Hepatocyte (in vitro differentiated cells): ENCODE results near the gene UCP3. TPM values are rescaled to one million over a fixed set of nuclear protein-coding genes. Genes with fewer than 3 reads are reported as not detected.

Source experiments
- DNase-seq: peaks from one replicate; pipeline ENCODE4 v3.0.0-alpha.2; 2016; ENCODE audit warnings: low spot score
- H2AFZ ChIP-seq: fragments of 200-600 bp; sonication (generic); 2 replicates; pipeline ENCODE4 v1.6.0; 2016; ENCODE audit warnings: antibody characterized with exemption, mild to moderate bottlenecking
- H3K27ac ChIP-seq: fragments of 200-600 bp; sonication (generic); 2 replicates; pipeline ENCODE4 v1.5.1; 2016; ENCODE audit warnings: mild to moderate bottlenecking
- H3K27me3 ChIP-seq: fragments of 200-600 bp; sonication (generic); 2 replicates; pipeline ENCODE4 v1.6.1; 2016
- H3K36me3 ChIP-seq: fragments of 200-600 bp; sonication (generic); replicated peaks from 2 replicates; pipeline ENCODE4 v1.5.1; 2016; ENCODE audit warnings: low read depth; ENCODE audit not compliant: insufficient read depth
- H3K4me1 ChIP-seq: fragments of 200-600 bp; sonication (generic); 2 replicates; pipeline ENCODE4 v1.5.1; 2016; ENCODE audit warnings: mild to moderate bottlenecking, moderate library complexity; ENCODE audit not compliant: insufficient read depth
- H3K4me2 ChIP-seq: fragments of 200-600 bp; sonication (generic); 2 replicates; pipeline ENCODE4 v1.6.0; 2016
- H3K4me3 ChIP-seq: fragments of 200-600 bp; sonication (generic); 2 replicates; pipeline ENCODE4 v1.5.1; 2016; ENCODE audit warnings: mild to moderate bottlenecking
- H3K79me2 ChIP-seq: fragments of 200-600 bp; sonication (generic); 2 replicates; pipeline ENCODE4 v1.6.0; 2017; ENCODE audit warnings: mild to moderate bottlenecking
- H3K9me2 ChIP-seq: fragments of 200-600 bp; sonication (generic); replicated peaks from 2 replicates; pipeline ENCODE4 v1.6.0; 2017; ENCODE audit warnings: mild to moderate bottlenecking; ENCODE audit not compliant: insufficient read depth
- H3K9me3 ChIP-seq: fragments of 200-600 bp; sonication (generic); 2 replicates; pipeline ENCODE4 v1.5.1; 2016; ENCODE audit warnings: low read depth, mild to moderate bottlenecking
- H4K20me1 ChIP-seq: fragments of 200-600 bp; sonication (generic); 2 replicates; pipeline ENCODE4 v1.6.0; 2016; ENCODE audit warnings: mild to moderate bottlenecking; ENCODE audit not compliant: insufficient read depth, poor library complexity, severe bottlenecking
- EZH2 ChIP-seq: fragments of 200-600 bp; sonication (generic); IDR thresholded peaks from 2 replicates; pipeline ENCODE4 v1.6.1; 2016; ENCODE audit warnings: antibody characterized with exemption, mild to moderate bottlenecking, borderline replicate concordance
- EZH2phosphoT487 ChIP-seq: fragments of 200-600 bp; sonication (generic); IDR thresholded peaks from one replicate; pipeline ENCODE4 v1.6.1; 2018; ENCODE audit warnings: antibody characterized with exemption, mild to moderate bottlenecking, low read depth, moderate library complexity; ENCODE audit not compliant: unreplicated experiment, severe bottlenecking
- WGBS: methylation state at CpG from one replicate; pipeline ENCODE4 v1.1.6; 2016; ENCODE audit warnings: low lambda C conversion rate; ENCODE audit errors: missing lambda C conversion rate; 5-methylcytosine and 5-hydroxymethylcytosine counted together
- polyA plus RNA-seq: library from polyadenylated mRNA; unstranded; fragments of >200 nt; fragmentation: Nextera tagmentation; extraction: Ambion mirVana; gene quantifications from 2 replicates; pipeline ENCODE4 v1.2.1, GENCODE V29; 2016
- total RNA-seq: library from RNA; depleted of rRNA; stranded (reverse); fragments of >200 nt; gene quantifications from 2 replicates; pipeline ENCODE4 v1.2.3, GENCODE V29; 2014
- TF ChIP-seq, protein P1 (sequence below): fragments of 200-600 bp; sonication (generic); IDR thresholded peaks from 2 replicates; pipeline ENCODE4 v1.5.1; 2016; ENCODE audit warnings: antibody characterized with exemption, mild to moderate bottlenecking; ENCODE audit not compliant: poor library complexity

The UCP3 gene
- total and polyA plus RNA-seq, 2 experiments from 2014 or later: 0.80 TPM; not detected in 1

- Histone ChIP-seq H3K4me3 (no peak overlapping the region), H2AFZ (no peak overlapping the region)
- no peak for TF ChIP-seq EZH2phosphoT487
- no peak for TF ChIP-seq EZH2
- TF ChIP-seq, protein P1, sequence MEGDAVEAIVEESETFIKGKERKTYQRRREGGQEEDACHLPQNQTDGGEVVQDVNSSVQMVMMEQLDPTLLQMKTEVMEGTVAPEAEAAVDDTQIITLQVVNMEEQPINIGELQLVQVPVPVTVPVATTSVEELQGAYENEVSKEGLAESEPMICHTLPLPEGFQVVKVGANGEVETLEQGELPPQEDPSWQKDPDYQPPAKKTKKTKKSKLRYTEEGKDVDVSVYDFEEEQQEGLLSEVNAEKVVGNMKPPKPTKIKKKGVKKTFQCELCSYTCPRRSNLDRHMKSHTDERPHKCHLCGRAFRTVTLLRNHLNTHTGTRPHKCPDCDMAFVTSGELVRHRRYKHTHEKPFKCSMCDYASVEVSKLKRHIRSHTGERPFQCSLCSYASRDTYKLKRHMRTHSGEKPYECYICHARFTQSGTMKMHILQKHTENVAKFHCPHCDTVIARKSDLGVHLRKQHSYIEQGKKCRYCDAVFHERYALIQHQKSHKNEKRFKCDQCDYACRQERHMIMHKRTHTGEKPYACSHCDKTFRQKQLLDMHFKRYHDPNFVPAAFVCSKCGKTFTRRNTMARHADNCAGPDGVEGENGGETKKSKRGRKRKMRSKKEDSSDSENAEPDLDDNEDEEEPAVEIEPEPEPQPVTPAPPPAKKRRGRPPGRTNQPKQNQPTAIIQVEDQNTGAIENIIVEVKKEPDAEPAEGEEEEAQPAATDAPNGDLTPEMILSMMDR: no peak
These were observed 36.7 kb downstream of the UCP3 start for GRCh38 chr11:73972187-73972586.

GRCh38 chr11:73971175-73971719, 37.6 kb downstream of the UCP3 start:
- H3K79me2 ChIP-seq: no peaks in the 10 kb centered on the region
- no peak overlapping the region for H3K27ac ChIP-seq
- no peaks in the 10 kb centered on the region for H4K20me1 ChIP-seq
- TF ChIP-seq, protein P1: no peak
- TF ChIP-seq EZH2phosphoT487 (no peak), EZH2 (no peak)
- no peak overlapping the region for H3K4me2 ChIP-seq
- 74% methylated on average over 6 of the region's 6 CpGs for WGBS
- no peaks in the 10 kb centered on the region for H3K36me3 ChIP-seq
- no peaks in the 10 kb centered on the region for H3K27me3 ChIP-seq
- no peaks in the 10 kb centered on the region for H3K9me2 ChIP-seq
- no peak overlapping the region for H3K4me3 ChIP-seq
- no peaks in the 10 kb centered on the region for H3K9me3 ChIP-seq
- no peaks in the 10 kb centered on the region for H3K4me1 ChIP-seq
- no peak overlapping the region for H2AFZ ChIP-seq
- DNase-seq: no peak

More at GRCh38 chr11:73972187-73972586, 36.7 kb downstream of the UCP3 start:
- Histone ChIP-seq H3K9me3 (no peaks in the 10 kb centered on the region), H3K79me2 (no peaks in the 10 kb centered on the region), H3K27me3 (no peaks in the 10 kb centered on the region), H3K27ac (no peak overlapping the region), H3K4me2 (no peak overlapping the region), H3K4me1 (no peaks in the 10 kb centered on the region), H3K36me3 (no peaks in the 10 kb centered on the region), H4K20me1 (no peaks in the 10 kb centered on the region), H3K9me2 (no peaks in the 10 kb centered on the region)
- WGBS: 80% methylated on average over 1 of the region's 1 CpG
- no peak for DNase-seq

DNA sequence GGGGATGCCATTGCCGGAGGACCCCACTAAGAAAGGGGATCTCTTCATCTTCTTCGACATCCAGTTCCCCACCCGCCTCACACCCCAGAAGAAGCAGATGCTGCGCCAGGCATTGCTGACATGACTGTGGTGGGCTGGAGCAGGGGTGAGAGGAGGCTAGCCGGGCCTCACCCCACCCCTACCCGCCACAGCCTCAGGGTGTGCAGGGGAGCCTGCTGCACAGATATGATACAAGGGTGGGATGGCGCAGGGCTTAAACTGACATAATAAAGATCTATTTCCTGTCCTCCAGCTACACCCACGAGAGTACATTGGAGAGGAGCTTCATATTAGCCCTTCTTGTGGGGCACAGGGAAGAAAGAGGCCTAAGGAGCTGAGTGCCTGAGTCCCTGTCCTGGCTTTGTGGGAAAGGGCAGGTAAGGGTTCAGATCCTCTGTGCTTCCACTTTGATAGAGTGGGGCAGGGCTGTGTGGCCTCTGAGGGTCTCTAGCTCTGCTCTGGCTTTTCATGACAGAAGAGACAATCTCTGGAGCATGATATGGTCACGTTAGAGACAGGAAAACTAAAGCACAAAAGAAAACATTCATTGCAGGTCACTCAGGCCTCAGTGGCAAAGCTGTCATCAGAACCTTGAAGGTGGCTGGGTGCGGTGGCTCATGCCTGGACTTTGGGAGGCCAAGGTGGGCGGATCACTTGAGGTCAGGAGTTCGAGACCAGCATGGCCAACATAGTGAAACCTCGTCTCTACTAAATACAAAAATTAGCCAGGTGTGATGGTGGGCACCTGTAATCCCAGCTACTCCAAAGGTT, 38.7 kb downstream of the UCP3 start:
- H3K27ac ChIP-seq: no peak overlapping the region

More for the DNA sequence above, 38.7 kb downstream of the UCP3 start:
- Histone ChIP-seq H4K20me1 (no peaks in the 10 kb centered on the region), H3K9me2 (no peaks in the 10 kb centered on the region), H3K36me3 (no peaks in the 10 kb centered on the region), H3K79me2 (no peaks in the 10 kb centered on the region), H2AFZ (no peak overlapping the region), H3K4me3 (no peak overlapping the region), H3K4me1 (no peaks in the 10 kb centered on the region), H3K4me2 (no peak overlapping the region), H3K27me3 (no peaks in the 10 kb centered on the region), H3K9me3 (no peaks in the 10 kb centered on the region)
- 81% methylated on average over 13 of the region's 13 CpGs for WGBS
- DNase-seq: no peak
- TF ChIP-seq EZH2 (no peak), EZH2phosphoT487 (no peak)
- TF ChIP-seq, protein P1: no peak
